Mucosa of stomach (tissue), 1 donor: ENCODE results near the gene KCNJ6.
"Not testable (repeated sequence)": the region's sequence is repeated elsewhere in the genome, so short reads cannot be mapped to it uniquely, and the experiment has no call there.

ENCODE experiments used
- H3K27me3 ChIP-seq: one replicate; pipeline ENCODE4 v1.7.0; 2013; ENCODE audit warnings: mild to moderate bottlenecking, low read length; ENCODE audit not compliant: control insufficient read depth, insufficient read depth
- H3K36me3 ChIP-seq: one replicate; pipeline ENCODE4 v1.7.0; 2013; ENCODE audit warnings: low read length; ENCODE audit not compliant: control insufficient read depth, insufficient read depth
- H3K4me1 ChIP-seq: one replicate; pipeline ENCODE4 v1.7.0; 2013; ENCODE audit warnings: mild to moderate bottlenecking, low read length; ENCODE audit not compliant: control insufficient read depth, insufficient read depth
- H3K4me3 ChIP-seq: one replicate; pipeline ENCODE4 v1.7.0; 2013; ENCODE audit warnings: low read length
- H3K9ac ChIP-seq: one replicate; pipeline ENCODE4 v1.7.0; 2013; ENCODE audit warnings: mild to moderate bottlenecking, low read length, moderate library complexity
- H3K9me3 ChIP-seq: one replicate; pipeline ENCODE4 v1.7.0; 2013; ENCODE audit warnings: mild to moderate bottlenecking, low read length, moderate library complexity; ENCODE audit not compliant: control insufficient read depth
- donor health status: Pancreatic carcinoma.

Gene KCNJ6

GRCh38 chr21:37927711-37928110, 11.5 kb upstream of the KCNJ6 start:
- H3K27me3 ChIP-seq, result no peaks in the 10 kb centered on the region
- H3K36me3 ChIP-seq, result no peaks in the 10 kb centered on the region
- H3K4me3 ChIP-seq, result no peak overlapping the region
- no peak overlapping the region for H3K9ac ChIP-seq
- no peaks in the 10 kb centered on the region for H3K4me1 ChIP-seq
- no peaks in the 10 kb centered on the region for H3K9me3 ChIP-seq

DNA sequence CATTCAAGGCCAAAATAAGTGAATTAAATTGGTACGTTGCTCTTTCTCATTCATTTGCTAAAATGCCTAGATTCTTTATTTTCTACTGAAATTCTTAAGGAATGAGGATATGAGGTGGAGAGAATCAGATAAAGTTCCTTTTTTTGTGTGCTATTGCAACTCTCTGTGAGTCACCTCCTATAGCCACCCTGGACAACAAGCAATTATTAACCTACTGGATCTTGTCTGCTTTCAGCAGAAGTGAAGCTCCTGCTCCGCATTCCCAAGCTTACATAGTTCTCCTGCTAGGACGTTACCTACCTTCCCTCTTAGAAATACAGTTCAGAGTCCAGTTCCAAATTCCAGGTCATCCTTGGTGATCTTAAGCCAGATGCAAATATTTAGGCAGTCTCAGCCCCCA, 4.8 kb upstream of the KCNJ6 start:
- Histone ChIP-seq H3K4me3 (no peak overlapping the region), H3K9me3 (no peaks in the 10 kb centered on the region), H3K4me1 (peaks cover 6% of the 10 kb centered on the region), H3K27me3 (peaks cover 13% of the 10 kb centered on the region), H3K36me3 (no peaks in the 10 kb centered on the region), H3K9ac (no peak overlapping the region)

DNA sequence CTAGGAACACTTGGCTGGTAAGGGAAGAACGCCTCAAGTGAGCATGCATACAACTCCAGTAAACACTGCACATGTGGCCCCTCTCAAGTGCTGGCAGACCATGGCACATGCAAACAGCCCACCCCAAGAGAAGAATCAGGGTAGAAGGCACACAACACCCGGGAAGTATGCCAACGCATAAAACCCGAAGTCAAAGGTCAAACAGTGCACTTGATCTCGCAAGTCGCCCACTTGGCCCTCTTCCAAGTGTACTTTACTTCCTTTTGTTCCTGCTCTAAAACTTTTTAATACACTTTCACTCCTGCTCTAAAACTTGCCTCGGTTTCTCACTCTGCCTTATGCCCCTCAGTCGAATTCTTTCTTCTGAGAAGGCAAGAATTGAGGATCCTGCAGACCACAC, 4.0 kb upstream of the KCNJ6 start:
- H3K9me3 ChIP-seq, H3K36me3 ChIP-seq, H3K9ac ChIP-seq, H3K4me1 ChIP-seq, H3K4me3 ChIP-seq: not testable (repeated sequence)
- H3K27me3 ChIP-seq, result peaks cover 21% of the 10 kb centered on the region

DNA sequence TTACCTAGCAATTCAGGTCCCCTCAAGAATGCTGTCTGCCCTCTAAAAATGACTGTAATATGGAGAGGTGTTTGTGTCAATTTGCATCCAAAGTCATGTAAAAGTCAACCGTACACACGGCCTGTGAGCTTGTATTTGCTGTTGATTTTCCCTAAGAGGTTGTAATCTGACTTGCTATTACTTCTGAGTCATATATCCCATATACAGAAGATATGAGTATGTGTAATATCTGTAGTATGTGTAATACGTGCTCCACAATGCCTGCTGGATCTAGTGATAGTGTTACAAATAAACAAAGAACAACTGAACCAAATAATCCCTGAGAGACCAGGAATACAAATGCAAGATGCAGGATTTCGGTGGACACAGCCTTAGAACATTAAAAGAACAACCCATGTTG, 1.4 kb upstream of the KCNJ6 start:
- Histone ChIP-seq H3K9me3 (no peaks in the 10 kb centered on the region), H3K27me3 (peaks cover 35% of the 10 kb centered on the region), H3K4me3 (no peak overlapping the region), H3K9ac (no peak overlapping the region), H3K4me1 (peaks cover 9% of the 10 kb centered on the region), H3K36me3 (no peaks in the 10 kb centered on the region)

GRCh38 chr21:37915941-37916309, 332 bp downstream of the KCNJ6 start:
- Histone ChIP-seq H3K9ac (no peak overlapping the region), H3K4me3 (no peak overlapping the region), H3K27me3 (peaks cover 35% of the 10 kb centered on the region), H3K9me3 (no peaks in the 10 kb centered on the region), H3K36me3 (no peaks in the 10 kb centered on the region), H3K4me1 (peaks cover 9% of the 10 kb centered on the region)

DNA sequence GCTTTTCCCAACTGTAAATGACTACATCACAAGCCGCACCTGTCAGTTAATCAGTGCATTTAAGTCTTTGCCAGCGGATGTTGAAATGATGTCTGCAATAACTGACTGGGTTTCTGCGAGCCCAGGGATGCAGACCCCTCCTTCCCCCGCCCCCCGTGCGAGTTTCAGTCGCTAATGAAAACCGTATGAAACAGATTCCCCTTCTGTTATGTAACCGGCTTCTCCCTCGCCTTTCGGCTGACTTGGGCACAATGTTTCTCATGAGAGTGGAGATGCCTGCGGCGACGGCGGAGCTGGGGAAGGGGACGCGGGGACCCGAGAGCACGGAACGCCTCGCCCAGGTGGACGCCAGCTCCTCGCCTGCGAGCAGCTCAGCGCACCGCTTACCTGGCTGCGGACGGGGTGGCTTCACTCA, 753 bp downstream of the KCNJ6 start:
- H3K9ac ChIP-seq, result no peak overlapping the region
- peaks cover 35% of the 10 kb centered on the region for H3K27me3 ChIP-seq
- H3K4me1 ChIP-seq, result peaks cover 9% of the 10 kb centered on the region
- no peaks in the 10 kb centered on the region for H3K36me3 ChIP-seq
- H3K9me3 ChIP-seq, result no peaks in the 10 kb centered on the region
- no peak overlapping the region for H3K4me3 ChIP-seq

DNA sequence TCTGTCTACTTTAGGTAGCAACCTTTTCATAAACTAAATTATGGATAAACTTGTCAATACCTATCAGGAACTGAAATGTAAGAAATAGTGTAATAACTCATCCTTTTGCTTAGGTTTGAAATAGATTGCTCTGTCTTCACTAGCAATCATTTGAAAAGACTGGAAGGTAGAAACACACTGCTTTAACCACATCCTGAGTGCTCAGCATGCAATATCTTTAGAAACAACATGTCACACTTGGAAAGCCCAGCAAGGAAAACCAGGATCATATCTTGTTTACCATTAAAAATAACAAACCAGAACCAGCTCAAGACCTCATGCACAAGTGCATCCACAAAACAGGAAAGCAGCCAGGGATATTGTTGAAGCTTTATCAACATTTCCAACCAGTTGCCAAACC, 3.6 kb downstream of the KCNJ6 start:
- H3K27me3 ChIP-seq, result peaks cover 35% of the 10 kb centered on the region
- no peak overlapping the region for H3K9ac ChIP-seq
- H3K4me3 ChIP-seq, result no peak overlapping the region
- peaks cover 9% of the 10 kb centered on the region for H3K4me1 ChIP-seq
- no peaks in the 10 kb centered on the region for H3K36me3 ChIP-seq
- H3K9me3 ChIP-seq, result no peaks in the 10 kb centered on the region

DNA sequence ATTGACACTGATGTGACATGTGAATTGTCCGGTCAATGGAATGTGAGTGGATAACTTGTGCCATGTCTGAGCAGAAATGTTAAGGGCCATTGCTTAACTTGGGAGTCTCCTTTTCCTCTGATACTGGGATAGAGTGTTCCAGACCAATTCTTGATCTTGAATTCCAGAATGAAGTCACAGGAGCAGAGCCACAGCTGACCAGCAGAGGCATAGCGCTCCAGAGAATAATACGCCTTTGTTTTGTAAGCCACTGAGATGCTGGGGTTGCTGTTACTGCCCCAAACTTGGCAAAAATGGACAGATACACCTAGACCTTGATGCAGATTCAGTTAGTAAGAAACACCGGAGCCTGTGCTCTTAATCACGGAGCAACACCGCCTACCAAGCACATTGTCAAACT, 6.3 kb downstream of the KCNJ6 start:
- Histone ChIP-seq H3K9ac (no peak overlapping the region), H3K27me3 (peaks cover 10% of the 10 kb centered on the region), H3K4me1 (no peaks in the 10 kb centered on the region), H3K36me3 (no peaks in the 10 kb centered on the region), H3K9me3 (no peaks in the 10 kb centered on the region), H3K4me3 (no peak overlapping the region)

GRCh38 chr21:37908691-37909090, 7.6 kb downstream of the KCNJ6 start:
- Histone ChIP-seq H3K9ac (no peak overlapping the region), H3K36me3 (no peaks in the 10 kb centered on the region), H3K27me3 (no peaks in the 10 kb centered on the region), H3K4me1 (no peaks in the 10 kb centered on the region), H3K4me3 (no peak overlapping the region), H3K9me3 (no peaks in the 10 kb centered on the region)

DNA sequence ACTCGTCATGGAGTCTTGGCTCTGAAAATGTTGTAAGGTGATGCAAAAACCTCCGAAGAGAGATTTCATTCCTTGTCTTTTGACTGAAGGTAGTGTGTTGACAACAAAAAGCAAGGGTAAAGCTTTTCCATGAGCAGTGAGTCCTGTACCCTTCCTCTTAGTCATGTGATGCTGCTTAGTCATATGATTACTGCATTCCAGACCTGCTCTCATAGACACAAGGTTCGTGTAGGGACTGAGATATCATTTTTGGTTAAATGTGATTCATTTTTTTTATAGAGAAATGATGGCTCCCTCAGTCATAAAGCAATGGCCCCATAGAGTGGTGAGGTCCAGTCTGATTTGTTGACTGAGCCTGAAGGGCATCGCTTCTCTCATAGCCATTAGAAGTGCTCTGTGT, 9.2 kb downstream of the KCNJ6 start:
- no peaks in the 10 kb centered on the region for H3K9me3 ChIP-seq
- no peaks in the 10 kb centered on the region for H3K4me1 ChIP-seq
- H3K4me3 ChIP-seq, result no peak overlapping the region
- no peaks in the 10 kb centered on the region for H3K27me3 ChIP-seq
- no peaks in the 10 kb centered on the region for H3K36me3 ChIP-seq
- H3K9ac ChIP-seq, result no peak overlapping the region

GRCh38 chr21:37905291-37905690, 11.0 kb downstream of the KCNJ6 start:
- H3K4me3 ChIP-seq, result no peak overlapping the region

DNA sequence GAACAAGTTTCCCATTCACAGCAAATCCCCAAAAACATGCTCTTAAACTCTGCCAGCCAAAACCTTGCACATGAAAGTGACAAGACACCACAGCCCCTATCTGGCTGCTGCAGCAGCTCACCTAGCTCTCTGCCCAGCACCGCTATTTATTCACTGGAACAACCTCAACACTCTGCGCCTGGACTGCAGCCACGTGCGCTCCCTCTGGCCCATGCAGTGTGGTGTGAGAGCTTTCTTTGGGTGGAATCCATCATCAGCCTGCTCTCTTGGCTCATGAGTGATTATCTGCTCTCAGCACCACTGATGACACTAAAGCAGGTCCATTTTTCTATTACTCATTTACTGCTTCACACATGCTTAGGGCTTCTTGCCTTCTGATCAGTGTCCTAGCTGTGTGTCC, 11.4 kb downstream of the KCNJ6 start:
- H3K27me3 ChIP-seq, result no peaks in the 10 kb centered on the region
- H3K4me3 ChIP-seq, result no peak overlapping the region
- H3K9me3 ChIP-seq, result no peaks in the 10 kb centered on the region
- H3K36me3 ChIP-seq, result no peaks in the 10 kb centered on the region
- H3K4me1 ChIP-seq, result no peaks in the 10 kb centered on the region
- no peak overlapping the region for H3K9ac ChIP-seq

More at GRCh38 chr21:37905291-37905690, 11.0 kb downstream of the KCNJ6 start:
- no peaks in the 10 kb centered on the region for H3K36me3 ChIP-seq
- no peaks in the 10 kb centered on the region for H3K4me1 ChIP-seq
- H3K27me3 ChIP-seq, result no peaks in the 10 kb centered on the region
- H3K9me3 ChIP-seq, result no peaks in the 10 kb centered on the region
- H3K9ac ChIP-seq, result no peak overlapping the region

GRCh38 chr21:37903396-37903795, 12.9 kb downstream of the KCNJ6 start:
- Histone ChIP-seq H3K27me3 (peaks cover 4% of the 10 kb centered on the region), H3K9ac (no peak overlapping the region), H3K4me1 (no peaks in the 10 kb centered on the region), H3K36me3 (no peaks in the 10 kb centered on the region), H3K9me3 (no peaks in the 10 kb centered on the region), H3K4me3 (no peak overlapping the region)
